ENCODE results near the gene EPHA7. TPM values are rescaled to one million over a fixed set of nuclear protein-coding genes. Genes with fewer than 3 reads are reported as not detected.

The EPHA7 gene
- total RNA-seq, 1 experiment from 2014 or later: 9.5 TPM

DNA sequence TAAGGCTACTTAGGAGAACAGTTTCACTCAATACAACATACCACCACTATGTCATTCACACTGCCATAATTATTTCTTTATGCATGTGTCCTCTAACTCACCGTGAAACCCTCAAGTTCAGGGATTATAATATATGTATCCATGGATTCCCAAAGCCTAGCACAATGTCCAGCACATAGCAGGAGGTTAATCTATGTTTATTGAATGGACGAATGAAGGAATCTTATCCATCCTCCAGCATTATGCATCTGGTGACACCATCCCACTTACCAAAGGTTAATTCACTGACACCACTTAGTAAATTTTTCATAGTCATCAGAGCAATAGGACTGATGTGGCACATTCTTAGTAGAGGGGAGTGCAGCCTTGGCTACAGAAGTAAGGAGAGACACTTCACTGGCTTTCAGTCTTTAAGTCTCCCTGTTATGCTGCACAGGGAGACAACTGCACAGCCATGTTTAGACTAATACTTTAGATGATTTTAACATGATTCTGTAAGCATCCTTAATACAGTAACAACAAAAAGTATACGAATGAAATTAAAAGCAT, 49.7 kb downstream of the EPHA7 start:
- no peaks in the 10 kb centered on the region for H3K27me3 Mint-ChIP-seq (ENCODE audit: low read depth)
- no peak overlapping the region for H4K5ac ChIP-seq (ENCODE audit: insufficient read length, low read depth, low read length)
- H3K9ac ChIP-seq (ENCODE audit: extremely low read depth, insufficient read length, low read length): no peak overlapping the region
- no peak overlapping the region for H3K4me2 ChIP-seq (ENCODE audit: insufficient read depth, insufficient read length, low read length)
- no peaks in the 10 kb centered on the region for H3K4me1 Mint-ChIP-seq
- H3K4ac ChIP-seq (ENCODE audit: low read depth, low read length): no peak overlapping the region
- H2BK120ac ChIP-seq (ENCODE audit: low read depth, low read length, poor library complexity, severe bottlenecking): no peak overlapping the region
- no peaks in the 10 kb centered on the region for H4K20me1 ChIP-seq (ENCODE audit: control insufficient read depth, insufficient read depth, insufficient read length)
- no peak overlapping the region for H2BK12ac ChIP-seq (ENCODE audit: insufficient read length, low read depth, low read length)
- H3K36me3 Mint-ChIP-seq (ENCODE audit: insufficient read depth in 1 of 3, low read depth in 3 of 3): no peaks in the 10 kb centered on the region
- no peak overlapping the region for H3K4me3 Mint-ChIP-seq
- H2BK5ac ChIP-seq (ENCODE audit: insufficient read length, low read length): no peak overlapping the region
- H2AFZ ChIP-seq (ENCODE audit: low read length): no peak overlapping the region
- no peak for DNase-seq
- no peak overlapping the region for H3T11ph ChIP-seq (ENCODE audit: low read length)
- no peak for TF ChIP-seq CTCF (conservative IDR thresholded peaks at IDR 0.05)
- no peaks in the 10 kb centered on the region for H3K4me1 ChIP-seq (ENCODE audit: insufficient read depth, low read length)
- H3K23ac ChIP-seq (ENCODE audit: insufficient read length, low read depth, low read length): no peak overlapping the region
- no peak overlapping the region for H4K91ac ChIP-seq (ENCODE audit: insufficient read length, low read depth, low read length)
- no CpG with 5 or more reads among the region's 3 CpGs for WGBS (ENCODE audit: extremely low coverage, insufficient read length, low lambda C conversion rate)
- H3K27ac Mint-ChIP-seq: no peak overlapping the region
- no peaks in the 10 kb centered on the region for H3K9me3 ChIP-seq (ENCODE audit: control insufficient read depth, low read depth, low read length)
- H3K14ac ChIP-seq (ENCODE audit: insufficient read depth, low read length): no peak overlapping the region
- H2BK15ac ChIP-seq (ENCODE audit: low read depth, low read length): no peak overlapping the region
- H3K27me3 ChIP-seq (ENCODE audit: insufficient read depth, low read length): no peaks in the 10 kb centered on the region
- H3K79me2 ChIP-seq (ENCODE audit: insufficient read depth, low read length): no peaks in the 10 kb centered on the region
- H4K8ac ChIP-seq (replicated peaks; ENCODE audit: insufficient read length, low read depth, low read length): no peak overlapping the region
- no peaks in the 10 kb centered on the region for H3K23me2 ChIP-seq (ENCODE audit: insufficient read length, low read depth, low read length, poor library complexity, severe bottlenecking)
- H3K79me1 ChIP-seq (ENCODE audit: insufficient read depth, low read depth, low read length, poor library complexity, severe bottlenecking): no peaks in the 10 kb centered on the region
- H2AK5ac ChIP-seq (ENCODE audit: insufficient read length, low read length): no peak overlapping the region
- H3K18ac ChIP-seq (ENCODE audit: insufficient read length, low read depth, low read length): no peak overlapping the region
- H3K27ac ChIP-seq (ENCODE audit: insufficient read length, low read depth, low read length): no peak overlapping the region
- H2BK20ac ChIP-seq (ENCODE audit: low read depth, low read length, poor library complexity, severe bottlenecking): no peak overlapping the region
- no peak overlapping the region for H3K56ac ChIP-seq (ENCODE audit: insufficient read length, low read depth, low read length)
- H3K9me3 Mint-ChIP-seq: no peaks in the 10 kb centered on the region

All from H9 (cell line).